HG03025 (cell line): ENCODE results near the gene GPR160.
A peak's percentile ranks its signal among the peaks of the same experiment; 100 is the strongest.
"Not testable (repeated sequence)": the region's sequence is repeated elsewhere in the genome, so short reads cannot be mapped to it uniquely, and the experiment has no call there.

Experiments
- ATAC-seq: cut with Tn5 transposase; IDR thresholded peaks from one replicate; pipeline ENCODE4 v1.9.1; 2021; ENCODE audit warnings: mild to moderate bottlenecking, moderate library complexity; ENCODE audit not compliant: unreplicated experiment, low FRiP score

The GPR160 gene, protein sequence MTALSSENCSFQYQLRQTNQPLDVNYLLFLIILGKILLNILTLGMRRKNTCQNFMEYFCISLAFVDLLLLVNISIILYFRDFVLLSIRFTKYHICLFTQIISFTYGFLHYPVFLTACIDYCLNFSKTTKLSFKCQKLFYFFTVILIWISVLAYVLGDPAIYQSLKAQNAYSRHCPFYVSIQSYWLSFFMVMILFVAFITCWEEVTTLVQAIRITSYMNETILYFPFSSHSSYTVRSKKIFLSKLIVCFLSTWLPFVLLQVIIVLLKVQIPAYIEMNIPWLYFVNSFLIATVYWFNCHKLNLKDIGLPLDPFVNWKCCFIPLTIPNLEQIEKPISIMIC

DNA sequence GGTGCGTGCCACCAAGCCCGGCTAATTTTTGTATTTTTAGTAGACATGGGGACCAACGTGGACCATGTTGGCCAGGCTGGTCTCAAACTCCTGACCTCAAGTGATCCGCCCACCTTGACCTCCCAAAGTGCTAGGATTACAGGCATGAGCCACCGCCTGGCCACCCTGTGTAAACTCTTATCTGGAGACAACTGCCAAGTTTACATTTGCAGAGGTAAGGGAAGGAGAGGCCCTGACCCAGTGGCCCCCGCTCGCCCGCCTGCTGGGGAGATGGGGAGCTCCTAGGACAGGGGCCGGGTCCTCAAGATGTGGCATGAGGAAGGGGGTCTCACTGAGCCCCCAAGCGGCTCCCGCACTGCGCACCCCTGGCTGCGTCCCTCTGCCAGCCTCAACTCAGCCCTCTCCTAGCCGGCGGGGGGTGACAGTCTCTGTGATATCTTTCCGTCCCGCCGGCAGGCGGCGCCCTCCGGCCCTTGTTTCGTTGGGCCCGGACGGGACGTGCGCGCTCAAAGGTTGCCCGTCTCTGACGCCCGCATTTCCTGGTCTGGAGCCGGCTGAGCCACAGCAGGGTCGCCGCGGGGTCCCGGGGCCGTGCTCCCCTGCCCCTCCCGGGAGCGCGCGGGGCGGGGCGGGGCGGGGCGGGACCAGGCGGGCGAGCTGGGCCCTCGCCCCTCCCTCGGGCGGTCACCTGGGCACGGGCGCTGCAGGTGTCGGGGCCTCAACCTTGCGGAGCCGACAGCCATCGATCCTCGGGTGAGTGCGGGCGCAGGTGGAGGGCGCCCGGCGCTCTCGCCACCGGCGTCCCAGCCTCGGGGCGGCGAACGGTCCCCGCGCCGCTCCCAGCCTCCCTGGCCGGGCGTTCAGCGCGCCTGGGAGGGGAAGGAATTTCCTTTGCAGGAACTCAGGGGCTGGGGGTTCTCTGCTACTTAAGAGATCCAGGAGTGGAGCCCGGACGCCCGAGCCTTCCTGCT lies at the start of gene GPR160:
Gene GPR160, plus strand, starts transcription at position 533 of the 971 bp plus-strand sequence. CDS start 45,978 bp downstream, outside the sequence.
- ATAC-seq = peak; percentile 77

DNA sequence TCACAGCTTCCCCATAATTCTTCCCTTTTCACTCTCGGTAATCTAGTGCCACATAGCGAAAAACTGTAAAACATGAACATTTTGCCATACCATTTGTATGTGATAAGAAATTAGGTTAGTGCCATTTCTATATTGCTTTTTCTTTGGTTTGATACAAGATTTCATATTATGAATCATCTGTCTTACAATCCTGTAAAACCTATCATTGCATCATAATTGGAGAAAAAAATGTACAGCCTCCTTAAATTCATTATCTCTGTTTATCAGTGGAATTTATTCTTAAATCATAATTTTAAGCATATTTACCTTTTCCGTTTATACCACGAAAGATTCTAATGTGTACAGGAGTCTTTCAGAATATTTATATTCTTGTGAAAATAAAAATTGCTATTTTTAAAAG lies 47.4 kb upstream of the GPR160 start:
- ATAC-seq = no peak

DNA sequence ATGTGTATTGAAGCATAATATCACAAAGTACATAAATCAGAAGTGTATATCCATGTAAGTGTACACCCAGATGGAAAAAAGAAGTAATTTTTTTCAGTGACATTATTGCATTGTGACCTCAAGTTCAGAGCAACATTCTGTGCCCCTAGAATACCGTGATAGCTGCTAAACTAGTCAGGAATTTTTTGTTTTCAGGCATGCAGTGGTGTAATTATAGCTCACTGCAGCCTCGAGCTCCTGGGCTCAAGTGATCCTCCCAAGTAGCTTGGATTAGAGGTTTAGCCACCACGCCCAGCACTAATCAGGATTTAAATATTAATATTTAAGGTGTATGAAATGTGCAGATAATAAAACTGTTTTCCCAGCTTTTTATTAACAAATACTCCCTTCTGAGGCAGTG lies 45.6 kb upstream of the GPR160 start:
- no peak for ATAC-seq

DNA sequence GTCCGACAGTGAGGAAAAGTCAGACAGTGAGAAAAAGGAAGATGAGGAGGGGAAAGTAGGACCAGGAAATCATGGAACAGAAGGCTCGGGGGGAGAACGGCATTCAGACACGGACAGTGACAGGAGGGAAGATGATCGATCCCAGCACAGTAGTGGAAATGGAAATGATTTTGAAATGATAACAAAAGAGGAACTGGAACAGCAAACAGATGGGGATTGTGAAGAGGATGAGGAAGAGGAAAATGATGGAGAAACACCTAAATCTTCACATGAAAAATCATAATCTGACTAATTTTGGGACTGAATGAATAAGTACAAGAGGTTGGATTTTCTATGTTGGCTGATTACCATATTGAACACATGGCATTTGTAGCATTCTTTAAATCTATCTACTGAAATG lies 45.0 kb upstream of the GPR160 start:
- no peak for ATAC-seq

DNA sequence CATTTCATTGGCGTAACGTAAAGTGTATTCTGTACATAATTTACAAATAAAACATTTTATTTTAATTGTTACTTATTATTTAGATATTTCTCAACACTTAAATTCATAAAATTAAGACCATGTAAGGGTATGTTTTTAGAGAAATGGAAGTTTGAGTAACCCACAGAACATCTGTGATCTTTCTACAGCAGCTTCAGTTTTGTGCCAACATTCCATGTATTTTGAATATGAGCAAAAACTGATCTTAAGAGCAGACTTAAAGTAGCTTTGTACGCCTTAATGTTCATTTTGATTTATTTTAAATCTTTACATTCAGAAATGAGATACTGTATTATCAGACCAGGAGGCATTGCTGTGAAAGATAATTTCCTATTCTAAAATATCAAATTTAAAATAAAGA lies 44.0 kb upstream of the GPR160 start:
- ATAC-seq = no peak

DNA sequence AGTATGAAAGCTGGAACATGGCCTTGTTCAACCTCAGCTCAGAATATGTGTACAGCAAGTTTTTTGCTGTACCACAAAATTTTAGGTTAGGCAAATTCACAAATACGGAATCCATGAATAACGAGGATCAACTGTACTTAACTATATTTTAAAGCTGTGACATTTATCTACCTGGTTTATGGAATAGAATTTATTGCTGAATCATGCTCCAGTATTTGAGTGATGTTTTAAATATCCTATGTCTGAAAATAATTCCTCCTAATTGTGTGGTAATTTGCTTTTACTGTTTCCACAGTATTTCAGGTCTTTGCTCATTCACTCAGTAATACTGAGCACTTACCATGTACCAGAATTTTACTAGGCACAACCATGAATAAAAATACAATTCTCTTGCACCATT lies 41.7 kb upstream of the GPR160 start:
- ATAC-seq = no peak

DNA sequence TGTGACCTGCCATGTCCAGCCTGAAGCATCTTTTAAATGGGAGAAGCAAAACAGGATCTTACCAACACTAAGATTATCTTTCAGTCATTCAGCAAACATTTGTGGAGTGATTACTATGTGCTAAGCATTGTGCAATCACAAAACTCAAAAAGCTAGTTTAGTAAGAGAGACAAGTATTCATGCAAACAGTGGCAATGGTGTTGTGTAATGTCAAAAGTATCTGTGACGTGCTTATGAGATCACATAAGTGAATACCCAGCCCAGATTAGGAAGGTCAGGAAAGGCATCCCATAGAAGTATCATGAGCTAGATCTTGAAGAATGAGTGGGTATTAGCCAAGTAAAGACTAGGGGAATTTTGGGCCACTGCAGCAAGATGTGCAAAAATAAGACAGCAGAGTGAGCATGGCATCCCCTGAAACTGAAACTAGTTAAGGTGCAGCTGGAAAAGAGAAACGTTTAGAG lies 39.1 kb upstream of the GPR160 start:
- ATAC-seq = peak; percentile 20

DNA sequence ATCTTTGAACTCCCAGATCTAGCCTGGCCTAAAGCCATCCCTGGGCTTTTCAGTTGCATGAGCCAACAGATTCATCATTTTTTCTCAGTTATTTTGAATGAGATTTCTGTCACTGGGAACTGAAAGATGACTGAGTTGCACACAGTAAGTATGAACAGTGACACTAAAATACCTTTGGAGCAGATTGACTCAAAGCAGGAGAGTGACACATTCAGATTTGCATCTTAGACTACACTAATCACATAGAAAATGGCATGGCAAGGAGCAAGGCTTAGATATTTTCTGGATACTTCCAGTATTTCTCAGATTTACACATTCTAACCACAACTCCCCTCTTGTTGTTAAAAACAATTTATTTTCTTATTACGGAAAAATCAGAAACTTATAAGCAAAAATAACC lies 38.4 kb upstream of the GPR160 start:
- ATAC-seq = peak; percentile 90

DNA sequence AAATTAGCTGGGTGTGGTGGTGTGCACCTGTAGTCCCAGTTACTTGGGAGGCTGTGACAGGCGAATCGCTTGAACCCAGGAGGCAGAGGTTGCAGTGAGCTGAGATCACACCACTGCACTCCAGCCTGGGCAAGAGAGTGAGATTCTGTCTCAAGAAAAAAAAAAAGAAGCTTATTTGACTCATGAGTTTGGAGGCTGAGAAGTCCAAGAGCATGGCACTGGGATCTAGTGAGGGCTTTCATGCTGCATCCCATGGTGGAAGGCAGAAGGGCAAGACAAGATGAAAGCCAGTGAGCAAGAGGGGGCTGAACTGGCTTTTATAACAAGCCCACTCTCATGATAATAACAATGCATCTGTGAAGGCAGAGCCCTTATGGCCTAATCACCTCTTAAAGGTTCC lies 37.7 kb upstream of the GPR160 start:
- no peak for ATAC-seq

DNA sequence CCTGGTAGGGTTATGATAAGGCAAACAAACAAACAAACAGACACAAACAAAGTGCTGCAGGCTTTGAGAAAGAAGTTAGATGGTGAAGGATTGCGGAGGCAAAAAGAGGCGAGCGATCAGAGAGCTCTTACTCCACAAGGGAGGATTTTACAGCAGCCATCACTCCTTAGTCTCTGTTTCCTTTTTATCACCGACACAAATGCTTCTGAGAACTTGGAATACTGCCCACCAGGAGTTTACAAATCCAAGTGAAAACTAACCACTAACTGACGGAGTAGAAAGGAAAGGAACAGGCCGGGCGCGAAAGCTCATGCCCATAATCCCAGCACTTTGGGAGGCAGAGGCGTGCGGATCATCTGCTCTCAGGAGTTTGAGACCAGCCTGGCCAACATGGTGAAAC lies 35.6 kb upstream of the GPR160 start:
- ATAC-seq = no peak

DNA sequence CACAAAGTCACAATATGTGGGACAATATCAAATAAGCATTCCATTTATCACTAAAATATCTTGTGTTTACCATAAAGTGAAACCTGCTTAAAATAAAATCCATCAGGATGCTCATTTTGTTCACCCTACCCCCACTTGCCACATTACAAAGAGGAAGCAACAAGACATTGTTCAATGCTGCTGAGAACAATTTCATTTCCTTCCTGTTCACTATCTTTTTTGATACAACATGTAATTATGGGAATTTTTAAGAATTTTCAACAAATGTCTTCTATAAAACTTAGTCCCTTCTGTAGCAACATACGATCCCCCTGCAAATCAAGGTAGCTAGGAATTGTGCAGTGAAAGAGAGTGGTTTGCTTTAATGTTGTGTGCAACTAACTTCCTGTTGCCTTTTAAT lies 34.9 kb upstream of the GPR160 start:
- no peak for ATAC-seq

DNA sequence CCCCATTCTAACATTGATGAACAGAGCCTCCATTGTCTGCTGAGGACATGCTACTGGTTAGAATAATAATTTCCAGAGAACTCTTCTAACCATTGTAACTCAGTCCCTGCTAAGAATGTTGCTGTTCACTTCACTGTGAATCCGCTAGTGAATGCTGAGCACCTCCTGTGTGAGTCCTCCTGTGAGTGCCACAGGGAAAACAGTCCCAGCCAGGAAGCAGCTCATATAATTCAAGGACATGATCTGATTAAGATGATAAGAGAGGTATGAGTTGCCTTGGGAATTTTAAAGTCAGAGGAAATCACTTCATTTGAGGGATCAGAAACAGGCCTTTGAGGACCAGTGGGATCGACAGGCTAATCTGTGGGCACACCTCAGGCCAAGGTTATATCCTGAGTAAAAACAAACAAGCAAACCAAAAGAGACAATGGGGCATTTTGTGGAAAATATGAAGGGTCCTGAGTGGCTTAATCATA lies 33.9 kb upstream of the GPR160 start:
- no peak for ATAC-seq

DNA sequence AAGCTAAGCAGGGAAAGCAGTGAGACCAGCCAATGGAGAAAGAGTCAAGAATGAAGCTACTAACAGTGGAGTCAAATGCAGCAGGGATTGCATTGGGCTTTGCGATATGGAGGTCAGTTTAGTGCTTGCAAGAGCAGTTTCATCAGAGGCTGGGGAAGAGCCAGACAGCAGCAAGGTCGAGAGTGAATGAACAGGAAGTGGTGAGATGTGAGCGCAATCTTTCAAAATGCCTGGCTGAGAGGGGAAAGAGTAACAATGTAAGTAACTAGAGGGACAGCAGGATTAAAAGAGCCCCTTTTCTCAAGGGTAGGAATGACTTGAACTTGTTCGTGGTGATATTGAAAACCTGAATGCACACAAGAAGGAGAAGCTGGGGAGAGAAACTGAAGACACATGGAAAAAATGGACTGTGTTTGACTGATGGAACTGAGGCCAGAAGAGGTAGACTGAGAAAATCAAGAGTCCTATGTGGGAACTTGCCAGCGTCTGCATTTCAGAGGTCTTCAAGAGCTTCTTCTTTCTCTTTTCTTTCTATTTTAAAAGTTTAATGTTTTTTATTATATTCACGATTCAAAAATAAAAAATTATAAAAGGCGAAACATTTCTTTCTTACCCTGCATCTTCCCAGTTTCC lies 30.6 kb upstream of the GPR160 start:
- ATAC-seq = no peak

DNA sequence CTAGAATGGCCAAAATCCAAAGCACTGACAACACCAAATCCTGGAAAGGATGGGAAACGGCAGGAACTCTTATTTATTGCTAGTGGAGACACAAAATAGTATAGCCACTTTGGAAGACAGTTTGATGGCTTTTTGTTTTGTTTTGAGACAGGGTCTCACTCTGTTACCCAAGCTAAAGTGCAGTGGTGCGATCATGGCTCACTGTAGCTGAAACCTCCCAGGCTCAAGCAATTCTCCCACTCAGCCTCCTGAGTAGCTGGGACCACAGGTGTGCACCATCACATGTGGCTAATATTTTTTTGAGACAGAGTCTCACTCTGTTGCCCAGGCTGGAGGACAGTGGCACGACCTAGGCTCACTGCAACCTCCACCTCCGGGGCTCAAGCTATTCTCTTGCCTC lies 27.3 kb upstream of the GPR160 start:
- ATAC-seq = no peak

DNA sequence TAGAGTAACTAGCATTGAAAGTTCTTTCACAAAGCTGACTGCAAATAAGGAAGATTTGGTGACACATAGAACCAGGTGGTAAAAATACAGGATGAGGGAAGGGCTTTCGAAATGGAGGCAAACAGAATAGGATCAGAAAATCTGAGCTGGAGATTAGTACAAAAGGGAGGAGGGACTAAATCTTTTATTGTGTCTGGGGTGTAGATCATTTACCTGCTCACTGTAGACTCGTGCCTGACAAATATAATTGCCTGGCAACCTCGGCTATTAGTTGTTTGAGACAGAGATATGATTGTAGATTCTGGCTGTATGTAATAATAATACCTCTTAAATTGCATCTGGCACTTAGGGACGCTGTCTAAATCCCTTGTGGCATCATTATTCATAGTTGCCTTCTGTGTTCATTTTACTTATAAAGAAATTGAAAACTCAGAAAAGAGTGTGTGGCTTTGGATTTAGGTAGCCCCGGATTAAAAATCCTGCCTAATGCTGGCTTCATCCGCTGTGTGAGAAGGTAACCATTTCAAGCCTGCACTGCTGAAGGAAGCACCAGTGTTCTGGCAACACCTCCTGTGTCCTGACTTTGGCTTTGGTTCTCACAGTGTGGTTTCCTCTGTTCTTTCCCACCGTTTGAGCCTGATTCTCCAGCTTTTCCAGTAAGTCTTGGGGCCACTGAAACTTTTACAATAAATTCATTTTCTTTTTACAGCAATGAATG lies 25.0 kb upstream of the GPR160 start:
- ATAC-seq = no peak

DNA sequence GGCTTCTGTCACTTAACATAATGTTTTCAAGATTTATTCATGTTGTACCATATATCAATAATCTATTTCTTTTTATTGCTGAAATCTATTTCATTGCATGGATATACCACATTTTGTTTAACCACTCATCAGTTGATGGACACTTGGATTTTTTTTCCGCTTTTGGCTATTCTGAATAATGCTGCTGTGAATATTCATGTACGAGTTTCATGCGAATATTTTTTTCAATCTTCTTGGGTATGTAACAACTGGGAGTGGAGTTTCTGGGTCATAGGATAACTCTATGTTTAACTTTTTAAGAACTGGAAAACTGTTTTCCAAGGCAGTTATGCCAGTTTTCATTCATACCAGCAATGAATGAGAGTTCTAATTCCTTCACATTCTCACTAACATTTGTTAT lies 21.7 kb upstream of the GPR160 start:
- ATAC-seq = no peak

DNA sequence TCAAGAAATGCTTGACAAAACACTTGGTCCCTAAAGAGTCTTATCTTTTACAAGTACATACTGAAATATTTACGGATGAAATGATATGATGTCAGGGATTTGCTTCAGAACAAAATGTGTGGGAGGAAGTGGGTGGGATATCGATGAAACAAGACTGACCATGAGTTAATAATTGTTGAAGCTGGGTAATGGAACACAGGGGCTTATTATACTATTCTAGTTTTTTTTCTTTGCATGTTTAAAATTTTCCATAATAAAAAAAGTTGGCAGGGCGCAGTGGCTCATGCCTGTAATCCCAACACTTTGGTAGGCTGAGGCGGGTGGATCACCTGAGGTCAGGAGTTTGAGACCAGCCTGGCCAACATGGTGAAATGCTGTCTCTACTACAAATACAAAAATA lies 18.5 kb upstream of the GPR160 start:
- ATAC-seq = not testable (repeated sequence)

DNA sequence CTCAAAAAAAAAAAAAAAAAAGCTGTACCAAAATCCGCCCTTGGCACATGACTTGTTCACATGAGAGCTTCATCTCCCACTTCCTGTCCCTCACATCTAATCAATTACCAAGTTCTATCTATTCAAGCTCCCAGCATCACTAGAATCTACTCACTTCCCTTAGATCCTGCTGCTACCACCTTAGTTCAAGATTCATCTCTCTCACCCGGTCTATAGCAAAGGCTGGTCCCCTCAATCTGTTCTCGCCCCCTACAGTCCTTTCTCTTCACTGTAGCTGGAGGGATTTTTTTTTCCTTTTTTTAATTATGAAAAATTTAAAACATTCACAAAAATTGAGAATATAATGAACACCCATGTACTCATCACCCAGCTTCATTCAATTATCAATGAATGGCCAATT lies 16.7 kb upstream of the GPR160 start:
- ATAC-seq = no peak

DNA sequence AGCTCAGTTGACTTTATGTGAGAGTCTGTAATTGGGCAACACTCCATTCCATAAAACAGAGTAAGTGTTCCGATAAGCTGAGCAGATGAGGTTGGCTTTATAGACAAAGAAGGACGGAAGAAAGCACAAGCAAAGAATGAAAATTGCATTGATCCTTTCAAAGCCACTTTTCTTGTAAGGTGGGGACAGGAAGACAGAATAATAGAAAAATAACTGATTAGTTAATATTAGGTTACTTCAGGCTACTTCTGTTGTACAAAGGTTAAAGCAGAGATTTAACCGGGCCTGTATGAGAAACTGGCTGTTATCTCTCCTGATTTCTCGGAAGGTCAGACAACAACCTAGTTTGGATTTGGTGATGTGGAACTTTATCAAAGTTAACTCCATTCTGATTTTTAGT lies 15.5 kb upstream of the GPR160 start:
- no peak for ATAC-seq

DNA sequence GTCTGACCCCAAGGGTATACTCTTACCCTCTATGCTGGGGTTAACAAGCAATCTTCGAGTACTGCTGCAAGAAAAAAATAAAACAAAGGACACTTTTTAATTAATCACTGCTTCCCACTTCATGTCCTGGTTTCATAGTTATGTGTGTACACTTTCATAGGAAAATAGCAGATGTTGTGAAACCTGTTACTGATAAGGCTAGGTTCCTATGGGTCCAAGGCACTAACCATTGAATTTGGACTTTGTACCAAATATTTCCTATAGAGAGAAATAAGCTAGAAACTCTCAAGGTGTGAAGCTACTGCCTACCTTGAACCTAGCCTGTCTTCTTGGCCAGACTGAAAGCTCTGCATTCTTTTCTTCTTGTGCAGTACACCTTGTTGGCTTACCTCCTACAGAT lies 14.6 kb upstream of the GPR160 start:
- no peak for ATAC-seq
